HG02840 (cell line): ENCODE results near the gene KRT15.

Experiments
- ATAC-seq: cut with Tn5 transposase; IDR thresholded peaks from one replicate; pipeline ENCODE4 v1.9.1; 2021; ENCODE audit warnings: mild to moderate bottlenecking, moderate library complexity, moderate number of reproducible peaks; ENCODE audit not compliant: unreplicated experiment, low FRiP score

The KRT15 gene

DNA sequence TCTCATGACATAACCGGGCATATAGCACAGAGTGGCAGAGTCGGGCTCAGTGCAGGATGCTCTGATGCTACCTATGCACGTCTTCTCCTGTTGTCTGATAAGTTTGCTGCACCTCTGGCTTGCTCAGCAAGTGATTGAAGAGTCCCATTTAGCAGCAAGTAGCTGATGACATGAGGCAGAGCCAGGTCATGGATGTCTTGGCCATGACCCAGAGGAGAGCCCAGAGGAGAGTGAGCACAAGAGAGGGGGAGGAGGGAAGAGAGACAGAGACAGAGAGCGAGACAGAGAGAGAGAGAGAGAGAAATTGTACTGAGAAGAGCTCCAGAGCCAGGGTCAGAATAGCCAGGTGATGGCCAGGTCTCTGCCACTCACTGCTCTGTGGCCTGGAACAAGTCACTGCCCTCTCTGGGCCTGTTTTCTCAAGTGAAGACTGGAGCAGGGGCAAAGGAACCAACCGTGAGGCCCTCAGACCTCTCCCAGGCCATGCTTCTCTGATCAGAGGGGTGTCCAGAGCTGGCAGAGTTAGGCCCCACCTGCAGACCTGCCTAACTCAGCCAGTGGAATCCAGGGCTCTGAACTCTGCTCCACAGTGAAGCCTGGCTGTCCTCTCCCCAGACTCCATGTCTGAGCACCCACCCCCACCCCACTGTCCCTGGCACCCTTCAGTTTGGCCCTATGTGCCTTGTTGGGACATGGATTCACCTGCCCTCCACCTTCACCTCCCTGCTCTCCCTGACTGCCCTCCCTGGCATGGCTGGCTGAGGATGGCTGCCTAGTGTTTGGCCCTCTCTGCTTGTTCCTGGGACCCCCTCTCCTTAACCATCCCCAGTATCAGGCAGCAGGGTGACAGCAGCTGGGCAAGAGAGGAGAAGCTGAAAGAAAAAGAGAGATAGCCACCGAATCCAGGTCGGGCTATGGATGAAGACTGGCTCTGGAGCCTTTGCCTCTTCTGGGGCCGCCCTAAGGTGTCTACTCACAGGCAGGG is 33.5 kb downstream of the KRT15 start:
- ATAC-seq: no peak

DNA sequence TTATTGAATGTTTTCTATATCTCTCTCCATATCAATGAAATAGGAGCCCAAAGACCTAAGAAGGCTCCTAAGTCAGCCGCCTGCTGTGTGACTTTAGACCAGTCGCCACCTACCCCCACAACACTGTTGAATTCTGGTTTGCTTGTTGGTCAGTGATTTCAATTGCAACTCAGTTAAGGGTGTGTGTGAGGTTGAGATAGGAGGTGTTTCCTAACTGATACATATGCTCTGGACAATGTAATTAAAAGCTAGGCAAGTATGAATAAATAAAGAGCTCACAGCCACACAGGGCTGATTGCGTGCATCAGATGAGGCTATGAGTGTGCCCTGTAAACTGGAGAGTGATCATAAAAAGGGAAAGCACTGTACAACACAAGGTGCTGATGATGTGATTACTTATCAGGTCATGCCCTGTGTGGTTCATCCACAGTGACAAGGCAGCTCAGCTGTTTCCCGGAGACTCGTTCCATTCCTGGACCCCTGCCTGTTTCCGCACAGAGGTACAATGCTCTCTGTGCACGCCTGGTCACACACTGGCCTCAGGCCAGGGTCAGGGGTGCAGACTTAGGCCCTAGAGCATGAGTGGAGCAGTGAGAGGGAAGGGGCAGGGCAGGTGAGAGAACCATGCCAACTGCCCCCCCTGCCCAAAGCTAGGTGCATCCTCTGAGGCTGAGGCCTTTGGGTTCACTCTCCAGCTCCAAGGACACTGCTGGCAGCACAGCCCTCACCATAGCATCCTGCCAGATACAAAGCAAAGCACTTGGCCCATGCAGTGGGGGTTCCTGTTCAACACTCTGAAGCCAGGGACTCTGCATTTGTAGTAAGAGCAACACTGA is 34.5 kb downstream of the KRT15 start:
- ATAC-seq: no peak

DNA sequence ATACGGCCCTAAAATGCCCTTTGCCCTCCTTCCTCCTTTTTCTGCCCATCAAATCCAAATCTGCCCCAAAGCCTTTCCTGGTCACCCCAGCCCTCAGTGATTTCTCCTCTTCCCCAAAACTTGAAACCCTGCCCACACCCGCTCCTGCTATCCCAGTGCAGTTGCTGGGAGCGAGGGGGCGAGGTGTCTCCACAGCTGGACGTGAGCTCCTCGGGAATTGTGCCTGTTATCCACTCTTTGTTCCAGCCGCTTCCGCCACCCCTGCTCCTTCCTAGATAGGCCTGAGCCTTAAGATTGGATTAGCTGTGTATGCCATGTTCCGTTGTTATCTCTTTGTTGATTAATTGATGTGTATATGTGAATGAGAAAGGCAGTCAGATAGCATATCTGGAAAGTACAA is 35.2 kb downstream of the KRT15 start:
- ATAC-seq: no peak

DNA sequence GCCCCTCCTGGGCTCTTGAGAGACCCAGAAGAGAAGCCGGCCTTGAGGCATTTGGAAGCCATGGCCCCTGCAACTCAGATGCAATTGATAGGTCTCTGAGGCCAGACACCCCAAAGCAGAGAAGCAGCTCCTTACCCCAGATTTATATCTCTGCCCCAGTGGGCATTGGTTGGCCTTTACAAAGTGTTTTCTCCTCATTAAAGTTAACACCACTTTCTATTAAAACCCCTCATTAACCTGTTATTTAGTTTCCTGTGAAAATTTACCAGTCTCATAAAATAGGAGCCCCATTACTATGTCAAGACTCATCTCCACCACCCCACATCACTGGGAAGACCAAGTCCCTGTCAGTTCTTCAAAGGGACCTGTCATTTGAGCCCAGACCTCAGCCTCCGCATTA is 37.7 kb downstream of the KRT15 start, which contains the start of gene KRT35:
Gene KRT35, minus strand, starts transcription at position 116 of the 400 bp plus-strand sequence. Its CDS starts 54 bp downstream, at position 62.
- no peak for ATAC-seq

DNA sequence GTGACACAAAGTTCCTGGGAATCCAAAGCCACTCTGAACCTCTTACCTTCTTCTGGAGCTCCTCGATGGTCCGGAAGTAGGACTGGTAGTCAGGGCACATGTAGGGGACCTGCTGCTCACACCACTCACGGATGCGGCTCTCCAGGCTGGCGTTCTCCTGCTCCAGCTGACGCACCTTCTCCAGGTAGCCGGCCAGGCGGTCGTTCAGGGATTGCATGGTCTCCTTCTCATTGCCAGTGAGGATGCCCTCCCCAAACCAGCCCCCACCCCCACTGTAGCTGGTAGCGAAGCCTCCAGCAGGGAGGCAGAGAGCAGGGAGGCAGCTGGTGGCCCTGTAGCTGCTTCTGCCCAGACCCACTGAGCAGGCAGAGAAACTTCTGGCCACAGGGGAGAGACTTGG is 38.1 kb downstream of the KRT15 start:
- no peak for ATAC-seq

DNA sequence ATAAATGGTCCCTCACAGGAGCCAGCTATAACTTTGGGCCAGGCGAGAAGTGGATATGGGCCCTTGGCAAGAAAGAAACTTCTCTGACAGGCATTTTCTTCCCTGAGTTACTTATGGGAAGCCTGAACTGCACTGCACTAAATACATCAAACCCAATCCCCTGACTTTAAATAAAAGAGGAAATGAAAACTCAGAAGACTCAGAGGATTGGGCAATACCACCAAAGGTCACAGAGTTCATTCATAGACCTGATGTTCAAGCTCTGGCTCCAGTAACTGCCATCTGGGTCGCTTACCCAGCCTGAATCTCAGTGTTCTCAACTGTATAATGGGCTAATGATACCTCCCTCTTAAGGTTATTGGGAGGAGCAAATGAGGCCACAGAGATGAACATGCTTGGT is 38.6 kb downstream of the KRT15 start:
- ATAC-seq: no peak

DNA sequence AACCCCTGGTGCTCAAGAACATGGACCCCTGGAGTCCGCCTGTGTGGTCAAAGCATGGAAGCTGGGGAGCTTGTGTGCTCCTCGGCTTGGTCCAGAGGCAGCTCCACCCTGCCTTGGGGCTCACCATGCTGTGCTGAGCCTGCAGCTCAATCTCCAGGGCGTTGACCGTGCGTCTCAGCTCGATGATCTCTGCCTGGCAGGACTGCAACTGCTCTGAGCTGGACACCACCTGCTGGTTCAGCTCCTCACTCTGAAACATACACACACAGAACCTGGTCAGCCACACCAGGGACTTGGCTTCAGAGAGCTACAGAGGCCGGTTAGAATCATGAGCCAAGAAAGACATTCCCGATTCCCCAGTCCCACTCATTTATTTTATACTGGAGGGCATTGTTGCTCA is 40.5 kb downstream of the KRT15 start:
- ATAC-seq: no peak

DNA sequence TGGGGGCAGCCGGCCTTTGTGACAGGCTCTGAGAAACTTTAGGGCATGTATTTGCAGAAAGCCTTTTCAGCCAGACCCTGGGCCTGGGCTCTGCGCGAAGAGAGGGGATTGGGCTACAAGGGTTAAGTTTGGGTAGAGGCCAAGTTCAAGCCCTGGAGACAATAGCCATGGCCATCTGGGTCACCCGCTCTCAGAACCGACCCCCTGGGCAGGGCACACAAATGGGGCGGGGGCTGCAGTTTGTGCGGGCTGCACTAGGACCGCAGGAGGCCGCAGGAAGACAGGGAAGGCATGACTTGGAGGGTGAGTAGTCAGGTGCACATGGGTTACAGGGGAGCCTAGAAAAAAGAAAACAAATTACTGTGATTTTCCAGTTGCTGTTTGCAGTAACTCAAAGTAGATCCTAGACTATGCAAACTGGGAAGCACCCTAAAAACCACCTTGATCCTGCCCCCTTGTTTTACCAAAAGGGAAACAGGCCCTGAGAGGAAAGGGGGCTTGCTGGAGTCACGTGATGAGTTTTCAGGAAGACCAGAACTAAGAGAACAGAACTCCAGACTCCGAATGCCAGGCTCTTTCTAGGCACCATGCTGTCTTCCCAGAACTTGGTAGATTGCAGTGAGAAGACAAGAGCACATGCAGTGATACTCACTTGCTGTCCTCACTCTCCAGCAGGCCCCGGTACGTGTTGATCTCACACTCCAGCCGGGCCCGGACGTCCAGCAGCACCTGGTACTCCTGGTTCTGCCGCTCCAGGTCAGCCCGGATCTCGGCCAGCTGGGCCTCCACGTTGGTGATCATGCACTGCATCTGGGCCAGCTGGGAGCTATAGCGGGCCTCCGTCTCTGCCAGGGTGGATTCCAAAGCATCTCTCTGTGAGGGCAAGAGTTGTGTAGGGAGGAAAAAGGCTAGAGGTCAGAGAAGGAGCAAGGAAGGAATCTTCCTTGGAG is 41.5 kb downstream of the KRT15 start:
- no peak for ATAC-seq

DNA sequence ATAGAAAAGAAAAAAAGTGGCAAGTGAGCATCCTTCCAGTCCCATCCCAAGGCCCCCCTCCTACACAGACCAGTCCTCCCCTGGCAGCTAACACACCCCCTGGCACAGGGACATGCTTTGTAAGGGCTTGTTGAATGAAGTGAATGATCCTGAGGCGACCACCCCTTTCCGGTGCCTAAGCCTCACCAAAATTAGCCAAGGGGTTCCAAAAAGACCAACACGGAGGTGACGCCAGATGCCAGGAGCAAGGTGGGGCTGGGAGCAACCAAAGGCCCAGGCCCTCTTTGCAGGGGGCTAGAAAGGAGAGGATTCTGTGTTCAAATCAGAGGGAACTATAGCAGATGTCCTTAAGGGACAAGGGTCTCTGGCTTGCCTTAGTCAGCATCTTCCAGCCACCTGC is 43.3 kb downstream of the KRT15 start:
- no peak for ATAC-seq

DNA sequence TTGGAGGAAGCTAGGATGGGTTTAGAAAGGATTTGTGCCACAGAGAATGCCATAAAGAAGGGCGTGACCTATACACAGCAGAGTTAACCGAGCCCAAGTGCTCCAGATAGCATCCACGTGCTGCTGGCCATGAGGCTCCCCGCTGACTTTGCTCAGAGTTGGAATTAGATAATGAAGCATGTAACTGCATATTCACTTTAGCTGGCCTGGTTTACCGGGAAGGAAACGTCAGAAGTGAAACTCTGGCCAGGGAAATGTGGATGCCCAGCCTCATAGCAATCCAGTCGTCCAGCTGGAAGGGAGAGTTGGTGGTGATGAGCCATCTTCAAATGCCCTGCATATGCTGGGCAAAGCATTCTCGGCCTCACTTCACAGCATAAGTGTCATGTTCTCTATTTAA is 43.8 kb downstream of the KRT15 start:
- no peak for ATAC-seq

DNA sequence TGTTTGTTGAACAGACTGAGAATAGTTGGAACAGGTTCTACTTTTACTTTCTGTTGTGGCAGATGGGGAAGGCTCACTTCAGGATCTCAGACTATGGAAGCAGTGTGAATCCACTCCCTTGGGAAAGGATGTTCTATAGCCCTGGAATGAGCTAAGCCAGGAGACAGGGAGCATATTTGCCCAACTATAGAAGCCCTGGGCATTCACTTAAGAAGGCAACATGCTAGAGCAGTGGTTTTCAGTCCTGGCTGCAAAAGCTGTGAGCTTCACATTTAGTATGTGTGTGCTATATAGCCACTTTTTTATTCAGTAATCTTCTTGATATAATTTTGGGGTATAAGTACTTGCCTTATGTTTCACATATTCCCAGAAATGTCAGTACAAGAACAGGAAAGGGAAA is 50.3 kb downstream of the KRT15 start:
- ATAC-seq: no peak

DNA sequence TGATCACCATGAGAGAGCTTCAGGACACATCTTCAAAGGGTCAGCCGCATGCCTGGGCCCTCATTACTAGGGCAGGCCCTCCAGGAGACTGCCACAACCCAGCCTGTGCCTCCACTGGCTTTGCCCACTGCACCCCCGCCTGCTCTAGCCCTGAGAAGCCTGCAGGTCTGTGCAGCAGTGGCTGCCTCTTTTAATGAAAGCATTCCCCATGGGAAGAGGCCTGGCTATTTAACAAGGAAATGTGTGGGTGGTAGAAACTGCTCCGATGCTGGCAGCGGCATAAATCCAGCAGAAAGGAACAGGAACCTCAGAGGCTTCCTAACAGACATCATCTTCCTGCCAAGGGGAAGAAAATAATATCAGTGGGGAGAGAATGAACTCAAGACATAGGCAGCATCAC is 51.1 kb downstream of the KRT15 start:
- ATAC-seq: no peak

DNA sequence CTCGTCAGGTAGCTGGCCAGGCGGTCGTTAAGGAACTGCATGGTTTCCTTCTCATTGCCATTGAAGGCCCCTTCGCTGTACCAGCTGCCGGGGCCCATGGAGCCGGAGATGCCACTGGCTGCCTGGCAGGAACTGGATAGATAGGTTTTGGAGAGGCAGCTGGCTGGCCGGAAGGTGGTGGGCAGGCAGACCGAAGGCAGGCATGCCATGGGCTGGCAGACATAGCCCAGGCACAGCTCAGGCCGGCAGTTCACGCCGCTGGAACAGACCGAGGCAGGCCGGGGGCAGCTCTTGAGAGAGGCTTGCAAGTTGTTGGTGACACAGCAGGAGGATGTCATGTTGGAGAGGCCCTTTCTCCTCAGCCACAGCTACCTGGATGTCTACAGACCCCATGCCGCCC is 51.7 kb downstream of the KRT15 start, which contains the start of gene KRT32:
Gene KRT32, minus strand, starts transcription at position 399 of the 400 bp plus-strand sequence. Its CDS starts 61 bp downstream, at position 338.
- ATAC-seq: no peak

DNA sequence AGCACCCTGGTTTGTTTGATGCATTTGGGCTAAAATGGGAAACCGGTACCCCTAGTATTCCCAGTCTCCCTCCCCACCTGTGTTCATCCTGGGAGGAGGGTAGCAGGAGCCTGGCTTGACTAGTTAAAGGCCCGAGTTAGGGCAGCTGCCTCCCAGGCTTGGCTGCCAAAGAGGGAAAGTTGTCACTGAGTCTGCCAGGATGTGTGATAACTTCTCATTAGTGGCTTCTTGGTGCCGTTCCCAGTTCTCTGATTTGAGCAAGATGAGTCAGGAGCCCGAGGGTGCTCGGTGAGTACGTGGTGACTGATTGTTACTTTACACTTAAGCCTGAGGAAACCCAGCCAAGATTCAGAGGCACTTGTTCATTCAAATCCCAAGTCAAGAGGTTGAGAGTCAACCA is 54.0 kb downstream of the KRT15 start:
- no peak for ATAC-seq

DNA sequence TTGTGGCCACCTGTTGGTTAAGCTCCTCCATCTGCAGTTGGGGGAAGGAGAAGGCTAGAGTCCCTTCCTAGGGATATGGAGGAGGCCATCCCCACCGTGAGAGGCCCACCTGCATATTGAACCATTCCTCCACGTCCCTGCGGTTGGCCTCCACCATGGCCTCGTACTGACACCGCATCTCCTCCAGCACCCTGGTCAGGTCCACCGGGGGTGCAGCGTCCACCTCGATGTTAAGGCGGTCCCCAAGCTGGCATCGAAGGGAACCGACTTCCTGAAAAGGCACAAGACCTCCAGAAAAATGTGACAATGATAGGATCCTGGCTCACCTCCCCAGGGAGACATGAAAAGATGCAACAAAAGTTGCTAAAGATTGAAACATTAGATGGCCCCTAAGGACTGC is 54.5 kb downstream of the KRT15 start:
- ATAC-seq: no peak

DNA sequence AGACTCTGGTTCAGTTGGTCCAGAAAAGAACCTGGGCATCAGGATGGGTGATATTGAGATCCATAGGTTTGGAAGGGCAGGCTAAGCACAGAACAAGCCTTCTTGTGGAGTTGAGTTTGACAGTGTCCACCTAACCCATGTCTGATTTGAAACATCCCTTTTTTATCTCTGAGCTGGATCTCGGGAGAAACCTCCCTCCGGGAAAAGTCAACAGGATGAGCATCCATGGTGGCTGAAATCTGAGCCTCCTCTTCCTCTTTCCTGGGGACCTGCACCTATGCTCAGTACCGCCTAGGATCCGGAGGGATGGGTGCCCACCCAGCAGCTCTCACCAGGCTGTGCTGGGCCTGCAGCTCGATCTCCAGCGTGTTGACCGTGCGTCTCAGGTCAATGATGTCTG is 54.9 kb downstream of the KRT15 start:
- ATAC-seq: no peak
